Activated naive CD4-positive, alpha-beta T cell treated with anti-CD3 and anti-CD28 coated beads for 36 hours (primary cell): ENCODE results near the gene AKAP8. TPM values are rescaled to one million over a fixed set of nuclear protein-coding genes. Genes with fewer than 3 reads are reported as not detected.
"Not testable (repeated sequence)": the region's sequence is repeated elsewhere in the genome, so short reads cannot be mapped to it uniquely, and the experiment has no call there.

ENCODE experiments used
- CTCF ChIA-PET: fragments of 350-600 bp; sonication (Branson Sonifier 250); formaldehyde crosslinking; loops from one replicate; lab custom pipeline; 2021; ENCODE audit warnings: antibody characterized with exemption; lab: Charles Lee
- DNase-seq: peaks from one replicate; pipeline ENCODE4 v3.0.0-alpha.2; 2020
- H3K27ac Mint-ChIP-seq: one replicate; pipeline ENCODE4 v1.8.0; 2021; ENCODE audit warnings: mild to moderate bottlenecking, mixed read lengths
- H3K27me3 Mint-ChIP-seq: one replicate; pipeline ENCODE4 v1.8.0; 2021; ENCODE audit warnings: low read depth, mixed read lengths
- H3K36me3 Mint-ChIP-seq: one replicate; pipeline ENCODE4 v1.8.0; 2021; ENCODE audit warnings: low read depth, mixed read lengths
- H3K4me1 Mint-ChIP-seq: one replicate; pipeline ENCODE4 v1.8.0; 2021; ENCODE audit warnings: low read depth, mixed read lengths
- H3K4me3 Mint-ChIP-seq: one replicate; pipeline ENCODE4 v1.8.0; 2021; ENCODE audit warnings: mild to moderate bottlenecking, moderate library complexity, mixed read lengths
- H3K9me3 Mint-ChIP-seq: one replicate; pipeline ENCODE4 v1.8.0; 2021; ENCODE audit warnings: mixed read lengths
- intact Hi-C: fragments of 100-400 bp; cut with micrococcal nuclease; formaldehyde crosslinking; loops from one replicate; pipeline ENCODE4 v1.15.1; 2023
- total RNA-seq, 2 experiments: library from RNA; stranded (reverse); gene quantifications; one replicate each; pipeline ENCODE4 v1.2.3, GENCODE V29; 2021

The AKAP8 gene
- total RNA-seq, 2 experiments from 2014 or later, result 27.1 to 30.3 TPM

- H3K9me3 Mint-ChIP-seq, result no peaks in the 10 kb centered on the region
- peaks cover 7% of the 10 kb centered on the region for H3K4me1 Mint-ChIP-seq
- intact Hi-C loops, result no loop called here
- H3K4me3 Mint-ChIP-seq, result no peak overlapping the region
- CTCF ChIA-PET, result no interaction called here
- no peaks in the 10 kb centered on the region for H3K27me3 Mint-ChIP-seq
- no peak overlapping the region for H3K27ac Mint-ChIP-seq
- H3K36me3 Mint-ChIP-seq, result peaks cover 29% of the 10 kb centered on the region
- DNase-seq, result no peak
Measured at GRCh38 chr19:15368798-15369593, 10.6 kb downstream of the AKAP8 start.

- no peak overlapping the region for H3K27ac Mint-ChIP-seq
Measured at GRCh38 chr19:15368051-15368632, 11.4 kb downstream of the AKAP8 start.

GRCh38 chr19:15367439-15367838, 12.1 kb downstream of the AKAP8 start:
- H3K36me3 Mint-ChIP-seq, result peaks cover 28% of the 10 kb centered on the region
- no peak for DNase-seq
- no peaks in the 10 kb centered on the region for H3K4me1 Mint-ChIP-seq
- no peak overlapping the region for H3K27ac Mint-ChIP-seq
- H3K9me3 Mint-ChIP-seq, result no peaks in the 10 kb centered on the region
- H3K4me3 Mint-ChIP-seq, result no peak overlapping the region
- H3K27me3 Mint-ChIP-seq, result no peaks in the 10 kb centered on the region
- CTCF ChIA-PET, result interaction anchor here (0.9 kb wide), 1 partner anchor 13 kb away, joined by 3 read pairs; no protein-coding TSS in a partner anchor
- intact Hi-C loops, result no loop called here

More at GRCh38 chr19:15368051-15368632, 11.4 kb downstream of the AKAP8 start:
- H3K27me3 Mint-ChIP-seq, result no peaks in the 10 kb centered on the region
- DNase-seq, result no peak
- no peaks in the 10 kb centered on the region for H3K9me3 Mint-ChIP-seq
- no peak overlapping the region for H3K4me3 Mint-ChIP-seq
- H3K4me1 Mint-ChIP-seq, result peaks cover 2% of the 10 kb centered on the region
- intact Hi-C loops, result no loop called here
- CTCF ChIA-PET, result interaction anchor here (0.9 kb wide), 1 partner anchor 12 kb away, joined by 3 read pairs; no protein-coding TSS in a partner anchor
- peaks cover 30% of the 10 kb centered on the region for H3K36me3 Mint-ChIP-seq

GRCh38 chr19:15365264-15365663, 14.3 kb downstream of the AKAP8 start:
- Mint-ChIP-seq H3K27ac (no peak overlapping the region), H3K9me3 (no peaks in the 10 kb centered on the region), H3K4me1 (no peaks in the 10 kb centered on the region), H3K4me3 (no peak overlapping the region), H3K36me3 (peaks cover 32% of the 10 kb centered on the region), H3K27me3 (no peaks in the 10 kb centered on the region)
- no peak for DNase-seq
- CTCF ChIA-PET, result no interaction called here
- intact Hi-C loops, result no loop called here

GRCh38 chr19:15363791-15364190, 15.8 kb downstream of the AKAP8 start:
- H3K27me3 Mint-ChIP-seq, H3K4me1 Mint-ChIP-seq, H3K9me3 Mint-ChIP-seq, H3K27ac Mint-ChIP-seq, CTCF ChIA-PET, DNase-seq, H3K4me3 Mint-ChIP-seq, intact Hi-C loops: not testable (repeated sequence)
- peaks cover 36% of the 10 kb centered on the region for H3K36me3 Mint-ChIP-seq

GRCh38 chr19:15363048-15363447, 16.5 kb downstream of the AKAP8 start:
- H3K27me3 Mint-ChIP-seq, intact Hi-C loops, H3K4me3 Mint-ChIP-seq, H3K27ac Mint-ChIP-seq, CTCF ChIA-PET, H3K4me1 Mint-ChIP-seq, H3K9me3 Mint-ChIP-seq, DNase-seq: not testable (repeated sequence)
- peaks cover 39% of the 10 kb centered on the region for H3K36me3 Mint-ChIP-seq

GRCh38 chr19:15360015-15360414, 19.6 kb downstream of the AKAP8 start:
- peak overlapping the region; percentile 30 for H3K27ac Mint-ChIP-seq
- H3K4me1 Mint-ChIP-seq, intact Hi-C loops, CTCF ChIA-PET, H3K9me3 Mint-ChIP-seq, DNase-seq, H3K27me3 Mint-ChIP-seq, H3K4me3 Mint-ChIP-seq: not testable (repeated sequence)
- H3K36me3 Mint-ChIP-seq, result peaks cover 43% of the 10 kb centered on the region

- H3K4me1 Mint-ChIP-seq, result no peaks in the 10 kb centered on the region
- intact Hi-C loops, result no loop called here
- no peak for DNase-seq
- no peak overlapping the region for H3K4me3 Mint-ChIP-seq
- H3K9me3 Mint-ChIP-seq, result no peaks in the 10 kb centered on the region
- CTCF ChIA-PET, result no interaction called here
- H3K27ac Mint-ChIP-seq, result peak overlapping the region; percentile 68
- no peaks in the 10 kb centered on the region for H3K27me3 Mint-ChIP-seq
- H3K36me3 Mint-ChIP-seq, result peaks cover 47% of the 10 kb centered on the region
Measured at GRCh38 chr19:15358918-15359317, 20.7 kb downstream of the AKAP8 start.

- DNase-seq, result no peak
- Mint-ChIP-seq H3K27me3 (no peaks in the 10 kb centered on the region), H3K27ac (peak overlapping the region; percentile 24), H3K9me3 (no peaks in the 10 kb centered on the region), H3K4me1 (no peaks in the 10 kb centered on the region), H3K4me3 (no peak overlapping the region), H3K36me3 (peaks cover 43% of the 10 kb centered on the region)
- CTCF ChIA-PET, result interaction anchor here (0.9 kb wide), 1 partner anchor 62 kb away, joined by 3 read pairs; no protein-coding TSS in a partner anchor
- intact Hi-C loops, result no loop called here
Measured at GRCh38 chr19:15357906-15358305, 21.7 kb downstream of the AKAP8 start.

- Mint-ChIP-seq H3K4me1 (no peaks in the 10 kb centered on the region), H3K9me3 (no peaks in the 10 kb centered on the region), H3K36me3 (peaks cover 33% of the 10 kb centered on the region), H3K4me3 (no peak overlapping the region), H3K27me3 (no peaks in the 10 kb centered on the region), H3K27ac (no peak overlapping the region)
- intact Hi-C loops, result no loop called here
- CTCF ChIA-PET, result interaction anchor here (0.6 kb wide), 1 partner anchor 973 kb away, joined by 3 read pairs; no protein-coding TSS in a partner anchor
- no peak for DNase-seq
Measured at GRCh38 chr19:15354566-15355296, 24.9 kb downstream of the AKAP8 start.

- Mint-ChIP-seq H3K4me3 (no peak overlapping the region), H3K4me1 (no peaks in the 10 kb centered on the region), H3K36me3 (peaks cover 28% of the 10 kb centered on the region), H3K9me3 (no peaks in the 10 kb centered on the region), H3K27ac (no peak overlapping the region), H3K27me3 (no peaks in the 10 kb centered on the region)
- DNase-seq, result no peak
- CTCF ChIA-PET, result no interaction called here
- intact Hi-C loops, result no loop called here
Measured at GRCh38 chr19:15353908-15354307, 25.7 kb downstream of the AKAP8 start.

- H3K27me3 Mint-ChIP-seq, CTCF ChIA-PET, H3K4me3 Mint-ChIP-seq, DNase-seq, H3K4me1 Mint-ChIP-seq, H3K27ac Mint-ChIP-seq, intact Hi-C loops, H3K9me3 Mint-ChIP-seq: not testable (repeated sequence)
- H3K36me3 Mint-ChIP-seq, result peaks cover 16% of the 10 kb centered on the region
Measured at GRCh38 chr19:15352535-15352934, 27.1 kb downstream of the AKAP8 start.
